LNCAP (cell line): ENCODE results near the gene MB.

ENCODE experiments used
- TF ChIP-seq, protein P1 (sequence below): fragments of 450-650 bp; IDR thresholded peaks from 2 replicates; pipeline ENCODE4 v1.5.1; 2017; ENCODE audit warnings: mild to moderate bottlenecking

The MB gene

DNA sequence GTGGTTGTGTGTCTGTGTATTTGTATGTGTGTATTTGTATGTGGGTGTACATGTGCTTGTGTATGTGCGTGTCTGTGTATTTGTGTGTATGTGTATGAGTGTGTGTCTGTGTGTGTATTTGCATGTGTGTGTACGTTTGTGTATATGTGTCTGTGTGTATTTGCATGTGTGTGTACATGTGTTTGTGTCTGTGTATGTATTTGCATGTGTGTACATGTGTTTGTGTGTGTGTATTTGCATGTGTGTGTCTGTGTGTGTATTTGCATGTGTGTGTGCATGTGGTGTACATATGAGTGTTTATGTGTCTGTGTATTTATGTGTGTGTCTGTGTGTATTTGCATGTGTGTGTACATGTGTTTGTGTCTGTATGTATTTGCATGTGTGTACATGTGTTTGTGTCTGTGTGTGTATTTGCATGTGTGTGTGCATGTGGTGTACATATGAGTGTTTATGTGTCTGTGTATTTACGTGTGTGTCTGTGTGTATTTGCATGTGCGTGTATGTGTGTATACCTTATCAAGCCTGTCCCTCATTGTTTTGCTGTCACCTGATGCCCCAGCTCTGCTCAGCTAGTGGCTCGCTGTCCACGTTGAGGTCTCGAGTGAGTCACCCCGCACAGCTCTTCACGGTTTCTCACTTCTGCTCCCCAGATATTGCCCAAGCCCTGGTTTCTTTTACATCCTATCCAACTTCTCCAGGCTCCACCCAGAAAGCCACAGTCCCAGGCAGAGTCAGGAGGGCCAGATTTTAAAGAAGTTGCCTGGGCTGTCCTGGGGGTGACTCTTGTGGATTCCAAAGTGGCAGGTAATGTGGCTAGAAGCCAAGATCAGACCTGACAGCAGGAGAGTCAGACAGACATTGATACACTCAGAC, 15.2 kb downstream of the MB start:
- TF ChIP-seq, protein P1, sequence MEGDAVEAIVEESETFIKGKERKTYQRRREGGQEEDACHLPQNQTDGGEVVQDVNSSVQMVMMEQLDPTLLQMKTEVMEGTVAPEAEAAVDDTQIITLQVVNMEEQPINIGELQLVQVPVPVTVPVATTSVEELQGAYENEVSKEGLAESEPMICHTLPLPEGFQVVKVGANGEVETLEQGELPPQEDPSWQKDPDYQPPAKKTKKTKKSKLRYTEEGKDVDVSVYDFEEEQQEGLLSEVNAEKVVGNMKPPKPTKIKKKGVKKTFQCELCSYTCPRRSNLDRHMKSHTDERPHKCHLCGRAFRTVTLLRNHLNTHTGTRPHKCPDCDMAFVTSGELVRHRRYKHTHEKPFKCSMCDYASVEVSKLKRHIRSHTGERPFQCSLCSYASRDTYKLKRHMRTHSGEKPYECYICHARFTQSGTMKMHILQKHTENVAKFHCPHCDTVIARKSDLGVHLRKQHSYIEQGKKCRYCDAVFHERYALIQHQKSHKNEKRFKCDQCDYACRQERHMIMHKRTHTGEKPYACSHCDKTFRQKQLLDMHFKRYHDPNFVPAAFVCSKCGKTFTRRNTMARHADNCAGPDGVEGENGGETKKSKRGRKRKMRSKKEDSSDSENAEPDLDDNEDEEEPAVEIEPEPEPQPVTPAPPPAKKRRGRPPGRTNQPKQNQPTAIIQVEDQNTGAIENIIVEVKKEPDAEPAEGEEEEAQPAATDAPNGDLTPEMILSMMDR: no peak

DNA sequence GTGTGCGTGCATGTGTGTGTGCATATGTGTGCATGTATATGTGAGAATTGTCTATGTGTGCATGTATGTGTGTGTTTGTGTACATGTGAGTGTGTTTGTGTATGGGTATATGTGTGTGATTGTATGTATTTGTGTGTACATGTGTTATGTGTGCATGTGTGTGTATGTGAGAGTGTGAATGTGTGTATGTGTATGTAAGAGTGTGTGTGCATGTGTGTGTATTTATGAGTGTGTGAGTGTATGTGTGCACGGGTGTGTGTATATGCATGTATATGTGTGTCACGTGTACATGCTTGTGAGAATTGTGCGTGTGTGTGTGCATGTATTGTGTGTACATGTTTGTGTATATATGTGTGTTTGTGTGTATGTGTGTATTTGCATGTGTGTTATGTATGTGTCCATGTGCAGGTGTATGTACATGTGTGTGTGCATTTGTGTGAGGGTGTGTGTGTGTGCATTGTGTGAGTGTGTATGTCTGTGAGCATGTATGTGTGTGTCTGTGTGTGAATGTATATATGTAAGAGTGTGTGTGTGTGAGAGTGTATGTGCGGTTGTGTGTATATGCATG, 16.0 kb downstream of the MB start:
- TF ChIP-seq, protein P1: no peak

DNA sequence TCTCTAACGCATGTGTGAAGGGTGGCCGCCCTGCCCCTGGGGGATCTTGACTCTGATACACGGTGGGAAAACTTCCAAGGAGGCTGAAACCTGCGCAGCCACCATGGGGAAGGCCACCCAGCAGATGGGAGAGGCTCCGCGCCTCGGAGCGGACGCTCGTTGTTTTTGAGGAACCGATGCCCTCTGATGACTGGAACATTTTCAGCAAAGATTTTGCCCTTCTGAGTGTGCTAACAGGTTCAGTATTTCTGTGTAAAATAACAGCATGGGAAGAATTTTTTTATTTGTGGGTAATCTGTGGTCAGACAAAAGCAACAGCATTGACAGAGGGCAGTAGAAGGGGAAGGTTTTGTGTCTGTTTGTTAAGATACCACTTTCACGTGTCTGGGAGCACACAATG, 16.7 kb downstream of the MB start:
- TF ChIP-seq, protein P1: no peak

DNA sequence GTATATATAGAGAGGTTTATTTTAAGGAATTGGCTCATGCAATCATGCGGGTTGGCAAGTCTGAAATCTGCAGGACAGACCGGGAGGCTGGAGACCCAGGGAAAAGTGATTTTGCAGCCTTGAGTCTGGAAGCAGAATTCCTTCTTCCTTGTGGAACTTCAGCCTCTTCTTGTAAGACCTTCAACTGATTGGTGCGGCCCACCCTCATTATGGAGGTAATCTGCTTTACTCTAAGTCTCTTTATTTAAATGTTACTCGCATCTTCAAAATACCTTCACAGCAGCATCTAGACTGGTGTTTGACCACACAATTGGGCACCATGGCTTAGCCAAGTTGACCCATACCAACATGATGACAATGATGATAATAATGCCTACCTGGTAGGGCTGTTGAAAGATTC, 17.8 kb downstream of the MB start:
- TF ChIP-seq, protein P1: no peak

DNA sequence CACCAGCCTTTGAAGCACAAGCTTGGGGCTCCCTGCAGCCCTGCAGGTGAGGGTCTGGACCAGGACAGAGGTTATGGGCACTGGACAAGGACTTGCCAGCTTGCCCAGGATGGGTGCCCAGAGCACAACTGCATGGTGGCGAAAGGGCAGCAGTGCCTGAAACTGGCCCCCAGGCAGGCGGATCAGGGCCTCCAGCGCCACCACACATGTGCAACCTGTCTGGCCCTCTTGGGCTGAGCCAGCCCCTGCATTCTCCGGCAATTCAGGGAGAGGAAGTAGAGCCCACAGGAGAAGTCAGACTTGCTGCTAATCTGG, 18.8 kb downstream of the MB start:
- TF ChIP-seq, protein P1: no peak

DNA sequence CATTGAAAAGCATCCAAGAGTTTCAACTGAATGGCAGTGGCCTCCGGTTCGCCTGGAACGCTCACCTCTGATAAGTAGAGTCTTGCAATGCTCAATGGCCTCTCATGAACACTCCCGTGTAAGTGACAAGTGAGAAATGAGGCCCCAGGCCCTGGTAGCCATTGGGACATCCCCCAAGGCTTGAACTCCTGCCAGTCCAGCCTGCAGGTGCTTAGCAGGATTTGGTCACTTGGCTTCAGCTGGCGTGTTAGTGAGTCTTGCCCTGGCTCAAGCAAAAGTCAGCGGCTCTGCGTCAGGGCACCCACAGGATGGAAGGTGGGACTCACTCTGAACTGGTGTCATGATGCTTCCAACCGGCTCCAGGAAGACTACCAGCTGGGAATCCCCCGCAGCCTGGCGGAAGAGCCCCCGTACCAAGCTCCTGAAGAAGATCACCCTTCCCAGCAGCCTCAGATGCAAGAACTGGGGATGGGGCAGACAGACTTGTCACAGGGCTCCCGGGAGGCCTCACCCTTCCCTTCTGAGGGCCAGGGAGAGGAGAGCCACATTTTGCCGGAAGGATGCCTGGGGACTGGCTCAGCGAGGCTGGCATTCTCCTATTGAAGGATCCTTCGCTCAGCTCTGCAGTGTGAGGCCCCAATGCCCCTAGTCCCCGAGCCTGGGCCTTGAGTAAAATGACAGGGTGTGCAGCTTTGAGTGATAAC, 19.3 kb downstream of the MB start:
- TF ChIP-seq, protein P1: no peak

DNA sequence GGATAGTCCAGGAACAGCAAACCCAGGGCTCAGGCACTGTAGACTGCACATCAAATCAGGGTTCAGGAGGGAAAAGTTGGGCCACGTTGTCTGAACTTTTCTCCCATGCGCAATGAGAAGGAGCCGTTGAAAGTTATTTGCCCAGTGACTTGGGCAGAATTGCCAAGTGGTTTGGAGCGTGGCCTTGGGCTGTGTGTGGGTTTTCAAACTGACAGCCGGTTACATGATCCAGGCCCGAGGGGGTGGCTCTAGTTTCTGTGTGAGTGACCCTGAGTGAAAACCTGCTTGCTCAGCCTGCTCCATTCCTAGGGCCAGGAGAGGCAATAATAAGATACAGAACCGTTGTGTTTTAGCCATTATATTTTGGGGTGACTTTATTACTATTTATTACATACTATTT, 20.3 kb downstream of the MB start:
- TF ChIP-seq, protein P1: no peak
